Chondrocyte (in vitro differentiated cells): ENCODE results near the gene MCTP2. TPM values are rescaled to one million over a fixed set of nuclear protein-coding genes. Genes with fewer than 3 reads are reported as not detected.

ENCODE experiments used
- DNase-seq: peaks from one replicate; pipeline ENCODE4 v3.0.0; 2021; ENCODE audit warnings: mixed read lengths, low spot score
- H3K27ac Mint-ChIP-seq: one replicate; pipeline ENCODE4 v1.8.0; 2021; ENCODE audit warnings: mild to moderate bottlenecking, moderate library complexity, mixed read lengths; ENCODE audit not compliant: unreplicated experiment
- H3K27me3 Mint-ChIP-seq: 2 replicates; pipeline ENCODE4 v1.8.0; 2021; ENCODE audit warnings: low read depth, mixed read lengths
- H3K36me3 Mint-ChIP-seq: 2 replicates; pipeline ENCODE4 v1.8.0; 2021; ENCODE audit warnings: low read depth, mixed read lengths
- H3K4me1 Mint-ChIP-seq: 2 replicates; pipeline ENCODE4 v1.8.0; 2021; ENCODE audit warnings: low read depth, mild to moderate bottlenecking, mixed read lengths
- H3K4me3 Mint-ChIP-seq: one replicate; pipeline ENCODE4 v1.8.0; 2021; ENCODE audit warnings: mild to moderate bottlenecking, moderate library complexity, mixed read lengths; ENCODE audit not compliant: unreplicated experiment
- H3K9me3 Mint-ChIP-seq: 2 replicates; pipeline ENCODE4 v1.8.0; 2021; ENCODE audit warnings: low read depth, mixed read lengths
- total RNA-seq: library from RNA; stranded (reverse); gene quantifications from 3 replicates; pipeline ENCODE4 v1.2.1, GENCODE V29; 2021
- TF ChIP-seq, protein P1 (sequence below): fragments of 200-600 bp; sonication (generic); IDR thresholded peaks from 2 replicates; pipeline ENCODE4 v1.5.0; 2021; ENCODE audit warnings: antibody characterized with exemption, mild to moderate bottlenecking, moderate library complexity

MCTP2 gene
- total RNA-seq, 1 donor from 2014 or later, result 4.5 TPM

- Mint-ChIP-seq H3K36me3 (no peaks in the 10 kb centered on the region), H3K4me3 (no peak overlapping the region), H3K27ac (no peak overlapping the region), H3K4me1 (no peaks in the 10 kb centered on the region), H3K27me3 (no peaks in the 10 kb centered on the region), H3K9me3 (no peaks in the 10 kb centered on the region)
- DNase-seq, result no peak
- TF ChIP-seq, protein P1, sequence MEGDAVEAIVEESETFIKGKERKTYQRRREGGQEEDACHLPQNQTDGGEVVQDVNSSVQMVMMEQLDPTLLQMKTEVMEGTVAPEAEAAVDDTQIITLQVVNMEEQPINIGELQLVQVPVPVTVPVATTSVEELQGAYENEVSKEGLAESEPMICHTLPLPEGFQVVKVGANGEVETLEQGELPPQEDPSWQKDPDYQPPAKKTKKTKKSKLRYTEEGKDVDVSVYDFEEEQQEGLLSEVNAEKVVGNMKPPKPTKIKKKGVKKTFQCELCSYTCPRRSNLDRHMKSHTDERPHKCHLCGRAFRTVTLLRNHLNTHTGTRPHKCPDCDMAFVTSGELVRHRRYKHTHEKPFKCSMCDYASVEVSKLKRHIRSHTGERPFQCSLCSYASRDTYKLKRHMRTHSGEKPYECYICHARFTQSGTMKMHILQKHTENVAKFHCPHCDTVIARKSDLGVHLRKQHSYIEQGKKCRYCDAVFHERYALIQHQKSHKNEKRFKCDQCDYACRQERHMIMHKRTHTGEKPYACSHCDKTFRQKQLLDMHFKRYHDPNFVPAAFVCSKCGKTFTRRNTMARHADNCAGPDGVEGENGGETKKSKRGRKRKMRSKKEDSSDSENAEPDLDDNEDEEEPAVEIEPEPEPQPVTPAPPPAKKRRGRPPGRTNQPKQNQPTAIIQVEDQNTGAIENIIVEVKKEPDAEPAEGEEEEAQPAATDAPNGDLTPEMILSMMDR, result no peak
Observed at GRCh38 chr15:94442480-94442879, 211.1 kb downstream of the MCTP2 start.

DNA sequence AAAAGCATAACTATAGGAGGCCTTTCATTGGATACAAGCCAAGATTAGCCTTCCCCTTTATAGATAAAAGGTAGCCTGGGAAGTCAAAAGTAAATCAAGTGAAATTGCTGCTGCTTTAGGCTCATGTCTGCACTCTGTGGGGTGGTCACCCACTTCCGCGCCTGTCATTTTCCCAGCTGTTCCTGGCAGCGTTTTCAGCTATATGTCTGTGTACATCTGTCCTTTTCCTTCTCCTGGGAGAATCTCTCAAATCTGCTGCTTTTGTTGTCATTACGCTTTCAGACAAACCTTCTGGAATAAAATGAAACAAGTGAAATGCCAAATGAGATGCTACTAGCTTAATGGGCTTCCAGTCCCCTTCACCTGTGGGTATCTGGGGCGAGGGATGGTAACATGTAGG is 211.8 kb downstream of the MCTP2 start:
- no peak overlapping the region for H3K4me3 Mint-ChIP-seq
- H3K36me3 Mint-ChIP-seq, result no peaks in the 10 kb centered on the region
- H3K9me3 Mint-ChIP-seq, result no peaks in the 10 kb centered on the region
- DNase-seq, result no peak
- TF ChIP-seq, protein P1, result no peak
- no peaks in the 10 kb centered on the region for H3K4me1 Mint-ChIP-seq
- no peaks in the 10 kb centered on the region for H3K27me3 Mint-ChIP-seq
- H3K27ac Mint-ChIP-seq, result no peak overlapping the region

DNA sequence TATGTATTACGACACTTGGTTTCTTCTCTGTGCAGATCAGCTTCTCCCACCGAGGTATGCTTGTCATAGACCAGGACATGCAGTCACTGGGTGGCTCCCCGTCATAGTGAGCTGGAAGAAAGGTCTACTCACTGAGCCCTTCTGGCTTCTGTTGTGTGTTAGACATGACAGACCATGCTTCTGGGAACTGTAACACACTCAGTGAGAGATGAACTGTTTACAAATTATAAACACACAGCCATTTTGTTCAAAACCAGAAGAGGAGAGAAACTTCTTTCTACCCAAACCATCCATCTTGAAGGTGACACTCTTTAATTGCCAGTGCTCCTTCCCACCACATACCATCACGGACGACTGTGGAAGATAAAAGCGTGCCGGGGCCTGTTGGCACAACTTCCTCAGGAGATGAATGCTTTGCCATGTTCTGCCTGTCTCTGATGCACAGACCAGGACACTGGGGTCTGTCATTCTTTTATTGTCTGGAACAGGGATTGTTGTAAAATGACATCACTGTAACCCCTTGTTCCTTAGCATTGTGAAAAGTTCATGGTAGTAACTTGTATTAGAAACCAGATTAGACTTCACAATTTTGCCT is 214.3 kb downstream of the MCTP2 start:
- no peak for DNase-seq
- Mint-ChIP-seq H3K9me3 (no peaks in the 10 kb centered on the region), H3K4me3 (no peak overlapping the region), H3K27ac (no peak overlapping the region), H3K27me3 (no peaks in the 10 kb centered on the region), H3K36me3 (no peaks in the 10 kb centered on the region), H3K4me1 (no peaks in the 10 kb centered on the region)
- TF ChIP-seq, protein P1, result no peak

DNA sequence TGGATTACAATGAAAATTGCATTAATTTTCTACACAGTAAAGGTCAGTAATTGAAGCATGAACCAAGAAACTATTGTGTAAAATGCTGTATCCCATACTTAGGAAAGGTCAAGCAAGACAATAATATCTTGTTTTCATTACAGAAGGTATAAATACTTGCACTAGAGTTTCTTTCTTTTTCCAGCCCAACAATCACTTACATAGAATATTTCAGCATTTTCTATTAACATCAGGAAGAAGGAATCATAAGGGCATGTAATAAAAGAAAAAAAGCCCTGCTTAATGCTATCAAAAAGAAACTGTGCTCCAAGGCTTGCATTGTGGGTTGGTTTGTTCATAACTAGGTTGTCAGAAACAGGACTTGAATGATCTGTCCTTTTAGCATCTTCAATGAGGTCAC is 215.1 kb downstream of the MCTP2 start:
- no peaks in the 10 kb centered on the region for H3K4me1 Mint-ChIP-seq
- no peak overlapping the region for H3K27ac Mint-ChIP-seq

GRCh38 chr15:94451466-94451865 is 220.1 kb downstream of the MCTP2 start:
- Mint-ChIP-seq H3K4me3 (no peak overlapping the region), H3K9me3 (peaks cover 2% of the 10 kb centered on the region), H3K36me3 (peaks cover 1% of the 10 kb centered on the region), H3K4me1 (no peaks in the 10 kb centered on the region), H3K27ac (no peak overlapping the region), H3K27me3 (no peaks in the 10 kb centered on the region)
- no peak for DNase-seq
- TF ChIP-seq, protein P1, result no peak

More for the DNA sequence above, 215.1 kb downstream of the MCTP2 start:
- no peak for DNase-seq
- Mint-ChIP-seq H3K36me3 (no peaks in the 10 kb centered on the region), H3K4me3 (no peak overlapping the region), H3K9me3 (no peaks in the 10 kb centered on the region), H3K27me3 (no peaks in the 10 kb centered on the region)
- TF ChIP-seq, protein P1, result no peak
